GM18517 (cell line): ENCODE measurements around the gene PYGB.
"Not testable (repeated sequence)": the region's sequence is repeated elsewhere in the genome, so short reads cannot be mapped to it uniquely, and the experiment has no call there.

Experiments
- ATAC-seq: cut with Tn5 transposase; IDR thresholded peaks from one replicate; pipeline ENCODE4 v1.9.1; 2021; ENCODE audit warnings: mild to moderate bottlenecking, moderate library complexity; ENCODE audit not compliant: unreplicated experiment

PYGB gene

DNA sequence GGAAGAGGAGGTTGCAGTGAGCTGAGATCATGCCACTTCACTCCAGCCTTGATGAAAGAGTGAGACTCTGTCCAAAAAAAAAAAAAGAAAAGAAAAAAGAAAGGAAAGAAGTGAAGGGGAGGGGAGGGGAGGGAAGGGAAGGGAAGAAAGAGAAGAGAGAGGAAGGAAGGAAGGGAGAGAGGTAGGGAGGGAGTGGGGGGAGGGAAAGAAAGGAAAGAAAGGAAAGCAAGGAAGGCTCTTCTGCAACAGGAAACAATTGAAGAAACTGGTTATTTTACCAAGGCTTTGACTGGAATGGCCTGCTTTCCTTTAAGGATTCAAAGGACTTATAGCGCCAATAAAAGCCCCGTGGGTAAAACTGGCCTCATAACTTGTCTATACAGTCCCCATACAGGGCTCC, 78.1 kb downstream of the PYGB start:
- ATAC-seq: no peak

DNA sequence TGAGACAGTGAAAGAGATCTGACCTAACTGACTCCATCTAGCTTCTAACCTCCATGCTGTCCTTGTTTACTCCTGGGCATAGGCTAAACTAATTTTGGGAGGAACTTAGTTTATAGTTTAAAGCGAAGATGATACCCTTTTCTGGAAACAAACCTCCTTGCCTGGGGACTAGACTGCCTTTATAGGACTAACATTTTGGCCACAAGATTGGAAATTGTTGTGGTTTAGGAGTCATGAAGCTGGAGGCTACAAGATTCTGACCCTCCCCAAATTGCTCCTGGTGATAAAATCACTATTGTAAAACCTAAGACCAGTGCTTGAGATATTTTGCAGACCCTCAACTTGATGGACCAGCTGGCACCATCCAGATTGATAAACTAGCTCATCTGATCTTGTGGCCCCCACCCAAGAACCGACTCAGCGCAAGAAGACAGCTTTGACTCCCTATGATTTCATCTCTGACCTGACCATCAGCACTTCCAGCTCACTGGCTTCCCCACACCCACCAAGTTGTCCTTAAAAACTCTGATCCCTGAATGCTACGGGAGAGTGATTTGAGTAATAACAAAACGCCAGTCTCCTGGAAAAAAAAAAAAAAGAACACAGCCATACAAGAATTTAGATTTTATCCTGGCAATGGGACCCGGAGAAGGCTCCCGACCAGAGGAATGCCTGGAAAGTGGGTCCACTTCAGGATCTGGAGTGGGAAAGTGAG, 79.8 kb downstream of the PYGB start:
- no peak for ATAC-seq

DNA sequence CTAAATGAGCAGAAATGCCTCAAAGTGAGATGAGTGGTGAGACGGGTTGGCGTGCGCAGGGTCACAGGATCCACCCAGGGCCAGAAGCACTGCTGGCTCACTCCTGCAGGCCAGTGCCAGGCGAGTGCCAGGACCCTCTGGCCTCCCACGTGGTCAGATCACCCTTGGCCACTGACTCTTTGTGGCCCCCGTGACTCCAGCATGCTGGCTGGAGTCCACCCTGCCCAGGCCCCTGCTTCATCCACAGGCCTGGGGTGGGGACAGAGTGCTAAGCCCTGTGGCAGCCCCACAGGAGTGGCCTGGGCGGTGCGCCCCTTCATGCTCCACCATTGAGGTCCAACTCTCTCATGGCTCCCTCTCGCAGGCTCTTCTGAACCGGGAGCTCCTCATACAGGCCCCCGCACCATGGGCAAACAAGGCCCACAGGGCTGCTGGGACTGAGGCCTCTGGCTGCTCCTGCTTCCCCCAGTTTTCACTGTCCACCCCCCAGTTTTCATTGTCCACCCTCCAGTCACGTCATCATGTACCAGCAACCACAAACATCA, 81.1 kb downstream of the PYGB start:
- ATAC-seq: no peak

DNA sequence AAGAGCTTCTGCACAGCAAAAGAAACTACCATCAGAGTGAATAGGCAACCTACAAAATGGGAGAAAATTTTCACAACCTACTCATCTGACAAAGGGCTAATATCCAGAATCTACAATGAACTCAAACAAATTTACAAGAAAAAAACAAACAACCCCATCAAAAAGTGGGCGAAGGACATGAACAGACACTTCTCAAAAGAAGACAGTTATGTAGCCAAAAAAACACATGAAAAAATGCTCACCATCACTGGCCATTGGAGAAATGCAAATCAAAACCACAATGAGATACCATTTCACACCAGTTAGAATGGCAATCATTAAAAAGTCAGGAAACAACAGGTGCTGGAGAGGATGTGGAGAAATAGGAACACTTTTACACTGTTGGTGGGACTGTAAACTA, 87.1 kb downstream of the PYGB start:
- not testable (repeated sequence) for ATAC-seq

DNA sequence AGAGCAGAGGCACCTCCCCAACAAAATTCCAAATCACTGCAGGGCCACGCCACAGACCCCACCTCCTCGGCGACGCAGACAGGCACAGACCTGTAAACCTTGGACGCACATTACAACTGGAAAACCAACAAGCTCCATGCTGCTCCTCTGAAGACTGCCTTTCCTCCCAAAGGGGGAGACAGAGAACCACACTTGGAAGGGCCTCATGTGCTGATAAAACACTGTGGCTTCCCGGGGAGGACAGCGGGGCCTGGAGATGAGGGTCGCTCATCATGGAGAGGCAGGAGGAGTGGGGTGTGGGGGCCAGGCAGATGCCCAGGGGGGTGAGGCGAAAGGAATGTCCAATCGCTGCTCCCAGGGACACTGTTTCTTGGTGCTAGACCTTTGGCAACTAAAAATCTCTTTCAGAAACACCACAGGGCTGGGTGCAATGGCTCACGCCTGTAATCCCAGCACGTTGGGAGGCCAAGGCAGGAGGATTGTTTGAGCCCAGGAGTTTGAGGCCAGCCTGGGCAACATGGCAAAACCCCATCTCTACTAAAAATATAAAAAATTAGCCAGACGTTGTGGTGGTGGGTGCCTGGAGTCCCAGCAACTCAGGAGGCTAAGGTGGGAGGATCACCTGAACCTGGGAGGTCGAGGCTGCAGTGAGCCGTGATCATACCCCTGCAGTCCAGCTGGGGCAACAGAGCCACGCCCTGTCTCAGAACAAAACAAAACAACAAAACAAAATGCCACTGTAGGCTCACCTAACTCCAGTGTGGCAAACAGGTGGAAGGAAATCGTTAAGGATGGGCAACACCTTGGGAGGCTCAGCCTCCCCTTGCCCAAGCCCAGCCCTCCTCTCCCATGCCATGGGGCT, 88.9 kb downstream of the PYGB start:
- no peak for ATAC-seq

DNA sequence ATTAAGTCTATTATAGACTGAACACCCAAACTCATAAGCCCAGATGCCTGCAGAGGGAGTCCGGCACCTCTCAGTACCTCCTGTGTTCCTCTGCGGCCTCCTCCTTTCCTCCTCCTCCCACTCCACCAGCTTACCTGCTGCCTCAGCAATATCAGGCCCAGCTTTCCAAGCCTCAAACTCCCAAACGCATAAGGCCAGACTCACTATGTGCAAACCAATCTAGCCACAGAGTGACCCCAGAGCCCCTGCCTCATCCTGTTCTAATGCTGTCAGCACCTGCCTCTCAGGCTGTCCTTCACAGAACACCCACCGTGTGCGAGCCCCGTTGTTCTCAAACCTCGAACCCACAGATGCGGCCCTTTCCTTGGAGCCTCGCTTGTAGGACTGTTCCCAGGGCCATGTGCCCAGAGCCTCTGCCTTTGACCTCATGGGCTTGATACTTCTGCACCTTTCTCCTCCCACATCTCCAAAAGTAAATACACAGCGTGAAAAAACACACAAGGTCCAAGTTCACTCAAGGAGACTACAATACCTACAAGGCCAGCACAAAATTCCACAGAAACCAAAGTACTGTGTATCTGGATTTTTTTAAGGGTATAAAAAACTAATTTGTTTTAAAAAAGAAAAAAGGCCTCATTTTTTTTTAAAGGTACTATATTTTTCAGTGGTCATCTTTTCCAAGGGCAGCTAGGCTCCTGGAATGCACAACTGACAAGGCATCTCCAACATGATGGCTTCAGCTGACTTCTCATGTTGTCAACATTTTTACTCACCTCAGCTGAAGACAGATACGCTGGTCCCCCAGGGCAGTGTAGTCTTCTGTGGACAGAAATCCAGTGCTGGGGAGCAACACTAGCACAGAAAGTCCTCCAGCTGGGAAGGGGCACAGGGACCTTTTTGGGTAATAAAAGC, 90.5 kb downstream of the PYGB start:
- no peak for ATAC-seq

DNA sequence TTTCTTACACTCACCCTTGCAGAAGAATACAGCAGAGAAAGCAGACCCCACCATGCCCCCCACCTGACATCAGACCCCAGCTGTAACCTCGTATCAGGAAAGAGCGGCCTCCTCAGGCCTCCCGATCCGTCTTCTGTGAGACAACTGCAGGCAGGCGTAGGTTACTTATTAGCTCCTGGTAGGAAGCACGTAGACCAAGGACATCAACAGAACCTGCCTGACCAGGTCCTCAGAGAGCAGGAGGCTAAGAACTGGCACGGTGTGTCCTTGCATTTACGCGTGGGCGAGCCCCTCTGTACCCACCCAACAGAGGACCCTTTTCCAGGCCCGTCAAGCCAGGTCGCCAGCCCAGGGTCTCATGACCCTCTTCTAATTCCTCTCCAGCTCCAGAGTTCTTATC, 91.7 kb downstream of the PYGB start:
- no peak for ATAC-seq

DNA sequence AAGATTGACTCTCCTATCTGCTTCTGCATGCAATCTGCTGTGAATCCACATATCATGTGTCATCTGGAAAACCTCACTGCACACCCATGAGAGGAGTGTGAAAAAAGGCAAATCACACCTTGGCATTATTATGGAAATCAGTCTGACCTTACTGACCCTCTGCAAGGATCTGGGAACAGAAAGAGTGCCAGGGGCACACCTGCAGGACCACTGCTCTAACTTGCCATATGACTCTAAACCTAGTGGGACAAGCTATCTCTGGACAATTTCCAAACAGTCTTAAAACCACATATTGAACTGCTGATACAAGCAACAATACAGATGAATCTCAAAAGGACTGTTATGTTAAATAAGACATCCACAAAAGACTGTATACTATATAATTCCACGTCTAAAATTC, 92.5 kb downstream of the PYGB start:
- no peak for ATAC-seq

DNA sequence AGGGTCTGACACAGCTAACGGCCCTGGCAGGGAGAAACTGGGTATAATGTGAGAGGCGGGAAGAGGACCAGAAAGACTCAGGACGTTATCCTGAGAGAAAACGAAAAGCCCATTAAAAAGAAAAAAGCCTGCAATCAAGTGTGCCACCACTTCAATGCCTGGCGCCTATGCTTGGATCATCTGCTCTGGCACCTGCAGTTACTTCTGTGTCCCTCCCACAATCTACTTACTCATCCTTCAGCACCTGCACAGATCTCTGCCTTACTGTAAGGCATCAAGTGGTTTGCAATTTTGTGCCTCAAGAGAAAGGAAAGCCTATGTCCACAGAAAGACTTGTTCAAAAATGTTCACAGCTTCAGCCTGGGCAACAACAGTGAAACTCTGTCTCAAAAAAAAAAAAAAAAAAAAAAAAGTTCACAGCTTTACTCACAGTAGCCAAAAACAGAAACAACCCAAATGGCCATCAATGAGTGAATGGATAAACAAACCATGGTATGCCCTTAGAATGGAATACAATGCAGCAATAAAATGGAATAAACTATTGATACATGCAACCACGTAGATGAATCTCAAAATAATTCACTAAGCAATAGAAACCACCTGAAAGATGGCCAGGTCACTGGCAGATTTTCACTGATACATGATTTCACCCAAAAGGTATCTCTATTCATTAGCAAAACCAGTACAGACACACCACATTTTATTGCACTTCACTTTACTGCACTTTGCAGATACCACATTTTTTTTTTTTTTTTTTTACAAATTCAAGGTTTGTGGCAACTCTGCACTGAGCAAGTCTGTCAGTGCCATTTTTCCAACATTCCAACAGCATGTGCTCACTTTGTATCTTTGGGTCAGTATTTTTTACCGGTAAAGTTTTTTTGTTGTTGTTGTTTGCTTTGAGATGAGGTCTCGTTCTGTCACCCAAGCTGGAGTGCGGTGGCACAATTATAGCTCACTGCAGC, 94.1 kb downstream of the PYGB start:
- no peak for ATAC-seq

DNA sequence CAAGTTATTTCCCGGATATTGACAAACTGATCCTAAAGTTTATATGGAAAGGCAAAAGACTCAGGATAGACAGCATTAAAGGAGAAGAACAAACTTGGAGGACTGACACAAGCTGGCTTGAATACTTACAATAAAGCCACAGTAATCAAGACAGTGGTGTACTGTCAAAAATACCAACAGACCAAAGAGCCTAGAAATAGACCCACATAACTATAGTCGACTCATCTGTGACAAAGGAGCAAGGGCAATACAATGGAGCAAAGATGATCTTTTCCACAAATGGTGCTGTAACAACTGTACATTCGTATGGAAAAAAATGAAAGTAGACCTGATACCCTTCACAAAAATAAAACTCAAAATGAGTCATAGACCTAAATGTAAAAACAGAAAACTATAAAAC, 96.7 kb downstream of the PYGB start:
- no peak for ATAC-seq

DNA sequence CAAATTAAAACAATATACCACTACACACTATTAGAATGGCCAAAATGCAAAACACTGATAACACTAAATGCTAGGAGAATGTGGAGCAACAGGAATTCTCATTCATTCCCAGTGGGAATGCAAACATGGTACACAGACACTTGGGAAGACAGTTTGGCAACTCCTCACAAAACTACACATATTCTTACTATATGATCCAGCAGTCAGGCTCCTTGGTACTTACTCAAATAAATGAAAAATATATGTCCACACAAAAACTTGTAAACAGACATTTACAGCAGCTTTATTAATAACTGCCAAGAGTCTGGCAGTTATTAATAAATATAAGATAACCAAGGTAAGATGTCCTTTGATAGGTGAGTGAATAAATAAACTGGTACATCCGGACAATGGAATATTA, 97.8 kb downstream of the PYGB start:
- ATAC-seq: no peak

DNA sequence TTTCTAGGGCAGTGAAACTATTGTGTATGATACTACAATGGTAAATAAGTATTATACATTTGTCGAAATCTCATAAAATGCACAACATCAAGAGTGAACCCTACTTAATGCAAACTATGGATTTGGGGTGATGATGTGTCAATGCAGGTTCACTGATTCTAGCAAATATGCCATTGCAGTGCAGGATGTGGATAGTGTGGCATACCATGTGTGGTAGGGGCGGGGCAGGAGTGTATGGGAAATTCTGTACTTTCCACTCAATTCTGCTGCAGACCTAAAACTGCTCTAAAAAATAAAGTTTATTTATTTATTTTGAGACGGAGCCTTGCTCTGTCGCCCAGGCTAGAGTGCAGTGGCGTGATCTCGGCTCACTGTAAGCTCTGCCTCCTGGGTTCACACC, 98.5 kb downstream of the PYGB start:
- ATAC-seq: no peak
